HFFc6 (cell line): ENCODE measurements around the gene CMC1. TPM values are rescaled to one million over a fixed set of nuclear protein-coding genes. Genes with fewer than 3 reads are reported as not detected.

Source experiments
- DNase-seq: peaks from one replicate; pipeline ENCODE4 v3.0.0-alpha.2; 2018
- H3K27ac Mint-ChIP-seq: 2 replicates; pipeline ENCODE4 v1.8.0; 2020; ENCODE audit warnings: mild to moderate bottlenecking, mixed read lengths
- H3K27me3 Mint-ChIP-seq: 2 replicates; pipeline ENCODE4 v1.8.0; 2021; ENCODE audit warnings: mild to moderate bottlenecking, moderate library complexity, mixed read lengths; ENCODE audit not compliant: insufficient read depth
- H3K36me3 Mint-ChIP-seq: 2 replicates; pipeline ENCODE4 v1.8.0; 2021; ENCODE audit warnings: low read depth, mixed read lengths
- H3K4me1 Mint-ChIP-seq: 2 replicates; pipeline ENCODE4 v1.8.0; 2020; ENCODE audit warnings: low read depth, mixed read lengths
- H3K4me3 Mint-ChIP-seq: 2 replicates; pipeline ENCODE4 v1.8.0; 2020; ENCODE audit warnings: mild to moderate bottlenecking, moderate library complexity, mixed read lengths
- H3K9me3 Mint-ChIP-seq: 2 replicates; pipeline ENCODE4 v1.8.0; 2020; ENCODE audit warnings: mild to moderate bottlenecking, mixed read lengths
- total RNA-seq, 6 experiments: library from RNA; stranded (reverse); fragmentation: NEBNext Ultra II Directional; extraction: Animal tissue kit (Norgen Biotek cat#: 25700); gene quantifications; 2 replicates in 1 of 6; 3 replicates in 5 of 6; pipeline ENCODE4 v1.2.3, GENCODE V29; 2021
- TF ChIP-seq, protein P1 (sequence below): fragments of 200-600 bp; sonication (generic); IDR thresholded peaks from 2 replicates; pipeline ENCODE4 v1.5.0; 2021; ENCODE audit warnings: antibody characterized with exemption, mild to moderate bottlenecking

Gene CMC1
- total RNA-seq, 6 experiments from 2014 or later, result 14.9 to 23.0 (median 18.8) TPM

DNA sequence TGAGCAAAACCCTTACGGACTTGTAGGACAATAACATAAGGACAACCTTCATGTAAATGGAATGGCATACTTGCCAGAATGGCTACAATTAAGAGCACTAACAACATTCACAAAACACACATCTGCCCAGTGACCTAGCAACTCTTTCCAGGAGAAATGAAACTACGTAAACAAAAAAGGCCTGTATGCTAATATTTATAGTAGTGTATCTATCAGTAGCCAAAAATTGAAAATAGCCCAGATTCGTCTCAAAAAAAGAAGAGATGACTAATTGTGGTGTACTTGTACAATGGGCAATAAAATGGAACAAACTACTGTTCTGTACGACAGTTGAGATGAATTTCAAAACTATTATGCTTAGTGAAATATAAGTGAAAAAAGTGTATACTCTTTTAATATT, 38.4 kb downstream of the CMC1 start:
- no peak for DNase-seq
- TF ChIP-seq, protein P1, sequence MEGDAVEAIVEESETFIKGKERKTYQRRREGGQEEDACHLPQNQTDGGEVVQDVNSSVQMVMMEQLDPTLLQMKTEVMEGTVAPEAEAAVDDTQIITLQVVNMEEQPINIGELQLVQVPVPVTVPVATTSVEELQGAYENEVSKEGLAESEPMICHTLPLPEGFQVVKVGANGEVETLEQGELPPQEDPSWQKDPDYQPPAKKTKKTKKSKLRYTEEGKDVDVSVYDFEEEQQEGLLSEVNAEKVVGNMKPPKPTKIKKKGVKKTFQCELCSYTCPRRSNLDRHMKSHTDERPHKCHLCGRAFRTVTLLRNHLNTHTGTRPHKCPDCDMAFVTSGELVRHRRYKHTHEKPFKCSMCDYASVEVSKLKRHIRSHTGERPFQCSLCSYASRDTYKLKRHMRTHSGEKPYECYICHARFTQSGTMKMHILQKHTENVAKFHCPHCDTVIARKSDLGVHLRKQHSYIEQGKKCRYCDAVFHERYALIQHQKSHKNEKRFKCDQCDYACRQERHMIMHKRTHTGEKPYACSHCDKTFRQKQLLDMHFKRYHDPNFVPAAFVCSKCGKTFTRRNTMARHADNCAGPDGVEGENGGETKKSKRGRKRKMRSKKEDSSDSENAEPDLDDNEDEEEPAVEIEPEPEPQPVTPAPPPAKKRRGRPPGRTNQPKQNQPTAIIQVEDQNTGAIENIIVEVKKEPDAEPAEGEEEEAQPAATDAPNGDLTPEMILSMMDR, result no peak
- Mint-ChIP-seq H3K4me3 (no peak overlapping the region), H3K27me3 (no peaks in the 10 kb centered on the region), H3K36me3 (peaks cover 7% of the 10 kb centered on the region), H3K27ac (no peak overlapping the region; the same call in 1 of the 2 replicates), H3K9me3 (no peaks in the 10 kb centered on the region; the same call in 1 of the 2 replicates), H3K4me1 (peaks cover 14% of the 10 kb centered on the region; the same call in 1 of the 2 replicates)

DNA sequence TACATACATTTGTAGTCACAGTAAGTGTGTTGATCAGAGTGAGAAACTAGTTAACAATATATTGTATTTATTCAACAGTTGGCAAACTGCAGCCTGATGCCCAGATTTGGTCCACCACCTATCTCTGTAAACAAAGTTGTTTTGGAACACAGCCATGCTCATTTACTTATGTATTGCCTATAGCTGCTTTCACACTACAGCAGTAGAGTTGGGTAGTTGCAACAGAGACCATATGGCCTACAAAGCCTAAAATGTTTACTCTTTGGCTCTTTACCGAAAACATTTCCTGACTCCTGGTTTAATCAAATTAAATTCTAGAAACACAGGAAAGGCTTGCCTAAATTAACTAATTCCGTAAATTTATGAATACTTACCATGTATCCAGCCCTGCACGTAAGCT, 39.4 kb downstream of the CMC1 start:
- Mint-ChIP-seq H3K27me3 (no peaks in the 10 kb centered on the region), H3K9me3 (no peaks in the 10 kb centered on the region), H3K27ac (no peak overlapping the region), H3K36me3 (no peaks in the 10 kb centered on the region), H3K4me1 (peaks cover 14% of the 10 kb centered on the region; the same call in 1 of the 2 replicates), H3K4me3 (no peak overlapping the region)
- TF ChIP-seq, protein P1, result no peak
- DNase-seq, result no peak

DNA sequence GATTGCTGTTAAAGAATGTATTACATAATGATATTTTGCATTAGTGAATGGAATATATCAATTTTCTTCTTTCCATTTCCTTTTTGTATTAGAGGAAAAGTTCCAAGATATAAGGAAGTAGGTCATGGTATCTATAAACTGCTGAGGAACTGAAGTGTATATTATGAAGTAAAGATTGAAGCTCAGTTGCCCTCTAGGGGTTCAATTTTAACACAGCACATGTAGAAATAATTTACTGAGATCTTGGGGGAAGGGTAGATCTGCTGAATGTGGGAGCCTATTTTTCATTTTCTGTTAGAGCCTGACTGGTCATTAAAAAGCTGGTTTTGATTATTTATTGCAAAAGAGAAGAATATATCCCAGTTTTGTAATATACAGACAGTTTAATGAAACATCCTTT, 45.2 kb downstream of the CMC1 start:
- TF ChIP-seq, protein P1, result peak; percentile 75
- DNase-seq, result peak; percentile 35
- no peak overlapping the region for H3K4me3 Mint-ChIP-seq
- no peak overlapping the region for H3K27ac Mint-ChIP-seq
- no peaks in the 10 kb centered on the region for H3K4me1 Mint-ChIP-seq
- no peaks in the 10 kb centered on the region for H3K9me3 Mint-ChIP-seq
- no peaks in the 10 kb centered on the region for H3K27me3 Mint-ChIP-seq
- peaks cover 5% of the 10 kb centered on the region for H3K36me3 Mint-ChIP-seq

DNA sequence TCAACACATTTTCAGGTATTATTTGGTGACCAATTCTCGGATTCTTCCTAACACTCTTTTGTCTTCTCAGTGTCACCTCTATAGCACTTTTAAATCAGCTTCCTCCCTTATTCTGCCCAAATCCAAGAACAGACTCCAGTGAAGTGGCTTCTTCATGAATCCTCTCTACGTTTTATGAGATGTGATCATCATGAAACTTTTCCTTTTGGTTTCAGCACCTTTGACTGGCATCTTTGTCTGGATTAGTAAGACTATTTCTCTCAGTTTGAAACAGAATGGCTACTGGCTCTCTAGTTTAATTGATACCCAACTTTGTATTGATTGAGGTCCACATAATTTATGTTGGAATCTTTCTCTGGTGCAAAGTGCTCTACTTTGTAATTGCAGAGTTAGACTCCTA, 45.6 kb downstream of the CMC1 start:
- TF ChIP-seq, protein P1, result no peak
- Mint-ChIP-seq H3K9me3 (no peaks in the 10 kb centered on the region), H3K4me1 (no peaks in the 10 kb centered on the region), H3K4me3 (no peak overlapping the region), H3K27ac (no peak overlapping the region), H3K36me3 (peaks cover 5% of the 10 kb centered on the region), H3K27me3 (no peaks in the 10 kb centered on the region)
- no peak for DNase-seq

DNA sequence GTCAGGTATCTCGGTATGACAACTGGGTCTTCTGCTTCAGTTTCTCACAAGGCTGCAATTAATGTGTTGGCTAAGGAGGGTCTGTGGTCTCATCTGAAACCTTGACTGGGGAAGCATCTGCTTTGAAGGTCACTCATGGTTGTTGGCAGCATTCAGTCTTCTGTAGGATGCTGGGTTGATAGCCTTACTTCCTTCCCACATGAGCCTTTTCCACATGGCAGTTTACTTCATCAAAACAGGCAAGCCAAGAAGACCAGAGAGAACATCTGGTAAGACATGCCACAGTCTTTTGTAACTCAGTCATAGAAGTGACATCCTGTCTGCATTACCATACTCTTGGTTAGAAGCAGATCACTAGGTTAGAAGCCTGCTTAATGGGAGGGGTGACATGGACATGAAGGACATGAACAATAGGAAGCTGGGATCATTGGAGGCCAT, 49.5 kb downstream of the CMC1 start:
- TF ChIP-seq, protein P1, result no peak
- Mint-ChIP-seq H3K4me1 (no peaks in the 10 kb centered on the region), H3K36me3 (peaks cover 5% of the 10 kb centered on the region), H3K4me3 (no peak overlapping the region), H3K27ac (no peak overlapping the region), H3K27me3 (no peaks in the 10 kb centered on the region), H3K9me3 (no peaks in the 10 kb centered on the region)
- DNase-seq, result no peak

DNA sequence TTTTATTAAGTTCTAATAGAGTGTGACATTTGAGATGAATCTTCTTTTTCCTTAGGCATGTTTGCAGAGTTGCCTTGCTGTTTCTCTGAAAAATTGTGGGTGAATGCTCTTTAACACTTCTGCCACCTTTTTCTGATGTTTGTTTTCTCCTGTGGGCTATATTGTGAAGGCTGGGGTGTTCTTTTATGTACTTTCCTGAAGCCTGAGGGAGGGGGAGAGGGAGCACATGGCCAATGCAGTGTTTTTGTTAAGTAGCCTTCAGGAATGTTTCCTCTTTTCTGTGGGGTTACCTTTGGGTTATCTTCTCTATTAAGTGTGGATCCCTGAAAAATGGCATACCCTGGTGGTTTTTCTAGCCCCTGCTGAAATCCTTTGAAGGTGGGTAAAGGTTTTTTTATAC, 50.2 kb downstream of the CMC1 start:
- peaks cover 5% of the 10 kb centered on the region for H3K36me3 Mint-ChIP-seq
- H3K27ac Mint-ChIP-seq, result no peak overlapping the region
- no peaks in the 10 kb centered on the region for H3K9me3 Mint-ChIP-seq
- no peak for DNase-seq
- H3K4me1 Mint-ChIP-seq, result no peaks in the 10 kb centered on the region
- H3K27me3 Mint-ChIP-seq, result no peaks in the 10 kb centered on the region
- TF ChIP-seq, protein P1, result no peak
- no peak overlapping the region for H3K4me3 Mint-ChIP-seq
